IPS DF 19.7 (cell line): ENCODE data around the gene RPL36AL.
"Not testable (repeated sequence)": the region's sequence is repeated elsewhere in the genome, so short reads cannot be mapped to it uniquely, and the experiment has no call there.

Source experiments
- DNase-seq: peaks from one replicate; pipeline ENCODE4 v3.0.0-alpha.2; 2013; ENCODE audit warnings: low read depth, low spot score

The RPL36AL gene

DNA sequence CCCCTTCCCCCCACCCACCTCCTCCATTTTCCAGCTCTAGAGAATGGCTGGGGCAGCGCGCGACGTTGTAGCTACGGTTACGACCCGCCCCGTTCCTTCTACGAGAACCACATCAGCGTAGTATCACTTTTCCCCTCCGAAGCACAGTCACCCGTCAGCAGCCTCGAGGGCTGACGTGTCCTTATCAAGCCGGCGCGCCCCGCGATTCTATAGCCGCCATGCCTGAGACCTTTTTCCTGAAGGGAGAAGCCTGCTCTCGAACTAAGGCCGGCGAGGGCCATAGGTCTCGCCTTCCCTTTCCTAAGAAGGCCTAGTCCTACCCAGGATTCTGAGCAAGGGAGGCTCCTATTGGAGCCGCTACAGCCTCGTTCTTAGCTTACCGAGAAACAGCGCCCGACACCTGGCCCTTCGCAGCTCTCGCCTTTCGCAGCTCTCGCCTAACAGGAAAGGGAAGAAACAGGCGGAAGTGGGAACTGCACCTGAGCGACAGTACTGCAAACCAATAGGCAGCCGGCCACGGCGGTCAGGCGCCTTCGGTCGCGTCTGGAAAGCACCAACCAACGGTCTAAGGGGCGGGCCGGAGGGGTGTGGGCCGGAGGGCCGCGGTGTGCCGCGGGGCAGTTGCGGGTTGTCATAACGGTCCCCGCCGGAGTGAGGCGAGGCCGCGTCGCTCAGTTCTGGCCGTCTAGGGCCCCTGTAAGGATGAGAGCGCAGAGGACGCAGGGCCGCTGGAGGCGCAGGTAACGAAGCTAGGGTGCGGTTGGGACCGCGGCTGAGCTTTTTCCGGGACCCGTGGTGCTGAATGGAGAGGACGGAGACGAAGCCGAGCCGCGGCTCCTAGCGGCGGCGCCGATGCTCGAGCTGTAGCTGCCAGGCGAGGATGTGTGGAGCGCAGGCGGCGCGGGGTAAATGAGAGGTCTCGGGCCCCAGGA, at the start of gene RPL36AL, which contains the start of gene MGAT2:
TSS of gene RPL36AL (minus strand) at position 445 of the 932 bp plus-strand sequence. CDS start 1,522 bp downstream, outside the sequence.
TSS of gene MGAT2 (plus strand) at position 618 of the 932 bp plus-strand sequence. CDS start 470 bp downstream, outside the sequence.
- DNase-seq, result peak; percentile 96

DNA sequence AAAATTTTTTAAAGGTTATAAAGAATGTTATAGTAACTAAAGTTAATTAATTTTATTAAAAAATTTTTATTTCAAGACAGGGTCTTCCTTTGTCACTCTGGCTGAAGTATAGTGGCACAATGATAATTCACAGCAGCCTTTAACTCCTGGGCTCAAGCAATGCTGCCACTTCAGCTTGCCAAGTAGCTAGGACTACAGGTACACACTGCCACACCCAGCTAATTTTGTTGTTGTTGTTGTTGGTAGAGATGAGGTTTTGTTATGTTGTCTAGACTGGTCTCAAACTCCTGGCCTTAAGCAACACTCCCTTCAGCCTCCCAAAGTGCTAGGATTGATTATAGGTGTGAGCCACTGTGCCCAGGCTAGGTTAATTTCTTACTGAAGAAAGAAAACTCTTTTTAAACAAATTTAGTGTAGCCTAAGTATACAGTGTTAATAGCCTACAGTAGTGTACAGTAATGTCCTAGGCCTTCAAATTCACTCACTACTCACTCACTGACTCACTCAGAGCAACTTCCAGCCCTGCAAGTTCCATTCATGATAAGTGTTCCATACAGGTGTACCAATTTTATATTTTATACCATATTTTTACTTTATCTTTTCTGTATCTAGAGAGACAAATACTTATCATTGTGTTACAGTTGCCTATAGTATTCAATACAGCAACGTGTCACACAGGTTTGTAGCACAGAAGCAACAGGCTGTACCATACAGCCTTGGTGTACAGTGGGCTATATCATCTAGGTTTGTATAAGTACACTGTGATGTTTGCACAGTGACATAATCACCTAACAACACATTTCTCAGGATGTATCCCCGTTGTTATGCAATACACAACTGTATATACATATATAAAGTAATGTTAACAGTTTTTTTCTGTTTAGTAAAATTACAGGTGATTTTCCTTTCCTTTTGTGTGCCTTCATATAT, 39.4 kb upstream of the RPL36AL start:
- no peak for DNase-seq

DNA sequence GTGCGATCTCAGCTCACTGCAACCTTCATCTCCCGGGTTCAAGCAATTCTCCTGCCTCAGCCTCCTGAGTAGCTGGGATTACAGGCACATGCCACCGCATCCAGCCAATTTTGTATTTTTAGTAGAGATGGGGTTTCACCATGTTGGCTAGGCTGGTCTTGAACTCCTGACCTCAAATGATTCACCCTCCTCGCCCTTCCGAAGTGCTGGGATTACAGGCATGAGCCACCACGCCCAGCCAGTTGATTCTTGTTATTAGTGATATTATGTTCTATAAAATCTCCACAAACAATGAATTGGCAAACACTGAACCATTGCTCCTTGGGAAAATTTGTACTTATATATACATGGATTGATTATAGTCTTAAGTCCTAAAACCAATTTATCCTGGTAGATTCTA, 37.1 kb upstream of the RPL36AL start:
- not testable (repeated sequence) for DNase-seq

DNA sequence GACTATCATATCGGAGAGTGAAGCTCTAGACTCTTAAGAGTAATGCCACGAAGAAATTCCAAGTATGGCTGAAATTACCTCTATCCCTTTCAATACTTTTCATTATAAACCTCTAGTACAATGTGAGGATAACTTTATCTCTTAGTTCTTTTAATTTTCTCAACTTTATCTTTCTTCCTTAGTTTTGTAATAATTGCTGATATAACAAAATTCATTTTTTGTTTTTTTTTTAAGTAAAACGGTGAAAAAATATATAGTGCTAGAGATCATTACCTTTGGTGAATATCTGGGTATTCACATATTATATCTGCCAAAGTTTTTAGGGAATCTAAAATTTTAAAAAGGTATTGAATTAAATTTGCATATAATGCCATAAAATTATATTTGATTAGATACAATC, 34.1 kb upstream of the RPL36AL start:
- no peak for DNase-seq

DNA sequence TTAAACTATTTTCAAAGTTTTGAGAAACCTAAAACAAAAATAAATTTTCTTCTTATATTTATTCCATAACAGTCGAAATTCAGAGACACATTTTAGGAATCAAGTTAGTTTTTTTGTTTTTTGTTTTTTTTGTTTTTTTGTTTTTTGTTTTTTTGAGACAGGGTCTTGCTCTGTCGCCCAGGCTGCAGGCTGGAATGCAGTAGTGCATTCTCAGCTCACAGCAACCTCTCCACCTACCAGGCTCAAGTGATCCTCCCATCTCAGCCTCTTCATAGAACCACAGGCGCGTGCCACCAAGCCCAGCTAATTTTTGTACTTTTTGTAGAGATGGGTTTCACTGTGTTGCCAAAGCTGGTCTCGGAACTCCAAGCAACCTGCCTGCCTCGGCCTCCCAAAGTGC, 33.1 kb upstream of the RPL36AL start:
- no peak for DNase-seq

DNA sequence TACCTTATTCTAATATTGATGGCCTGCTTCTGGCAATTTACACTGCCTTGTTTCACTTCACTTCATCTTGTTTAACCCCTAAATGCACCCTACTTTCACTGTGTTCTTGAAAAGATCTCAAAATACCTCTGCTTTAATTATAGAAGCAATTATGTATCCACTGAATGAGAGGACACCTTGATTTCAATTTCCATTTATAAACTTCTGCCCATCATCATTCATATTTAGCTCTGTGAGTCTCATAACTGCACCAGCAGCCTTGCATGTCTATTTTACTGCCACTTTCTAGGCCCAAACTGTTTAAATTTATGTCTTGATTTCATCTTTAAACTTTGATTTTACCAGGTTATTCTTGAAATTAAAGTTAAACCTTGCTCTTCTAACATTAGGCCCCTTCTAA, 21.7 kb upstream of the RPL36AL start:
- DNase-seq, result no peak

DNA sequence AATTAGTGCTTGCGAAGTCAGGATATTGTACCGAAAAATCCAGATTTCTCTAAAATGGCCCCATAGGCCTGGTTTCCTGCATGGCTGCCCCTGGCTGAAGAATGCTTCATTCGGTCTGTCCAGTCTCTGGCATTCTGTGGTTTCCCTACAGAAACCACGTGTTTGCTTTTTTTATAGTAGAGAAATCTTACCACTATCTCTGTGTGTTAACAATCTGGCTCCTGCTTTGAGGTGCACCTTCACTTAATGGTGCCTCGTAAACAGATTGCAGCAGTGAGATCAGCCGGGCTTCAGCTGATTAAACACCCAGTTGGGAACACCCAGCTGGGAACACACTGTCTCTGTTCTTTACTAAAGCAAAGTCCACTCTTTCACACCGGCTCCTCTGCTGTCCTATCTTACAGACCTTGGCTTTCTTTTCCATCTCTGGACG, 21.3 kb upstream of the RPL36AL start:
- DNase-seq, result no peak

DNA sequence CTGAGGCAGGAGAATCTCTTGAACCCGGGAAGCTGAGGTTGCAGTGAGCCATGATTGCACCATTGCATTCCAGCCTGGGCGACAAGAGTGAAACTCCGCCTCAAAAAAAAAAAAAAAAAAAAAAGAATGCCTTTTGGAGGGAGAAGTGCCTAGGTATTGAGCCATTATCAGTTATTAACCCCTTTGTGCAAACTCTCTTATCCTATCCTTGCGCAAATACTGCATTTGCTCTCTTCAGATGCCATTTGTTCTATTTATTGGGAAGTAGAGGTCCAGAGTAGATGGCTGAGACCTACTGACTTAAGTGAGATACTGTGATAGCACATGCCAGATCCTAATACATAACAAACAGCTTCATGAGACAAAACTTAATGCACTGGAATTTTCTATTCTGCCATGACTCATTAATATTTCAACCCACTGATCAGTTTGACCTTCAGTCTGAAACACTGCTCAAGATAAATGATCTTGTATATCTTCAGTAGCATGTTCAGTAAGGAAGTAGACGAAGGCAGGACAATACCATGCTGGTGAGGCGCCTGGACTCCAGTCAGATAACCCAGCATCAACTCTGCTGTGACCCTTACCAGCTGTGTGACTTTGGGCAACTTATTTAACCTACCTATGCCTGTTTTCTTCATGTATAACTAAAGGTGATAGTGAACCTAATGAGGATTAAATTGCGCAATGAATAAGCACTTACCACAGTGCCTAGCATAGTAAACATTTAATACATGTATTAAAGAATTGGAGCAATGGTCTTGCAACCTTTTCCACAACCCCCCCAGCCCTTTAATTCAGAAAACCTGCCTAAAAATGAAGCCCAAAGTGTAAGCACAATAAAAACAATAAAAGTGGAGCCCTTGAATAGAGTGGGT, 20.4 kb upstream of the RPL36AL start:
- no peak for DNase-seq

DNA sequence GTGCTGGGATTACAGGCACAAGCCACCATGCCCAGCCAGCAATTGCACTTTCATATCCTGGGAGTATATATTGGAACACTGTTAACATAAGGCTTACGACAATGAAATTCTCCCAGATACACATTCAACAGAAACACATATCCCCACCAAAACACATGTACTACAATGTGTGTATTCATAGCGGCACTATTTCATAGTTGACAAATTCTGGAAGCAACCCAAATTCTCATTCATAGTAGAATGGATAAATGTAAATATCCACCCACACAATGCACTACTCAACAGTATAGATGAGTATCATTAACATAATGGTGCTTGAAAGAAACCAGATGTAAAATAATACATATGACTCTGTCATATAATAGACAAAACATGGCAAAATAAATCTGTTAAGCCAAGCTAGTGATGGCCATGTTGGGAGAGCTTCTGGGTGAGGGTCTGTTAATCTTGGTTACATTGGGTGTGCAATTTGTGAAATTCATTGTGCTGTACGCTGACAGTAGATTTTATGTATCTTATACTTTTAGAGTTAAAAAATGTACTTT, 17.2 kb upstream of the RPL36AL start:
- no peak for DNase-seq

DNA sequence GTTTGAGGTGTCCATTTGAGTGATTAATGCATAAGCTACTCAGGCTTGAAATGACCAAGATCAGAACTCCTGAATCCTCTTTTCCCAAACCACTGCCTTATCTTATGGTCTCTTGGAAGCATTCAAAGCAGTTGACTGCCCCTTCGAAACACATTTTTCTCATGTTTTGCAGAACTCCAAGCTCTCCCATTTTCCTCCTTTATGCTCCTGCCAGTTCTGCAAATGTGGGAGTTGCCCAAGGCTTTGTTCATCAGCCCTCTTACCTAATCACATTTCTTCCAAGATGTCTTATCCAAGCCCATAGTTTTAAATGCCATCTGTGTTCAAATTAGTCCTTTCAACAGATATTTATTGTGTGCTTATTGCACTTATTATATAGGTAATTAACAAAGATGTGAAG, 16.4 kb upstream of the RPL36AL start:
- DNase-seq, result no peak

DNA sequence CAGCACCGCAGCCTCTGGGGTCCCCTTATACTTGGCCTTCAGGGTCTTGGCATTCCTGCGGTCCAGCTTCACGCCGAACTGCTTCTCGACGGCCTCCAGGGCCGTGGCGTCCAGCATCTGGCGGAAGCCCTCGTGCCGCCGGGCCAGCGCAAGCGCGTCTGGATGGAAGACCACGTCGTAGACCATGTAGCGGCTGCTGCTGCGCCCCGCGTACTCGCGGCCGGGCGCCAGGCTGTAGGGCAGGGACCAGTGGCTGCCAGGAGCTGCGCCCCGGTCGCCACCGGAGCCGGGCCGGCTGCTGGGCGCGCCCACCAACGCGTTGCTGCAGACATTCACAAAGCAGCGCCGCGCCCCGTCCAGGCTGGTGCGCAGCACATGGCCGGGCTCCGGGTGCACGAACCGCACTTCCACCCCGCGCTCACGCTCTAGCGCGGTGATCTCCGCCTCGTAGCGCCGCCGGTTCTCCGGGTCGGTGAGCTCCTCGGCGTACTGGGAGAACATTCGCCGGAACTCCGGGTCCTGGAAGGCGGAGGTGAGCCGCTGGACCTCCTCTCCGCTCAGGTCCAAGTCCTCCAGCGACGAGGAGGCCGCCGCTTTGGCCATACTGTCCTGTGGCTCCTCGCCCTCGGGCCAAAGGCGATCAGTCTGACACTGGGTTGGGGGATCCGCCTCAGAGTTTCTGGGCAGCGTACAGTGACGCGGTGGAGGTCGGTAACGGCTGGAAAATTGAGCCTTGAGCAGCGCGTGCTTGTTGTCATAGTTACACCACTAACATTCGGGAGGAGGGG, 14.3 kb upstream of the RPL36AL start, which contains the start of gene DNAAF2:
TSS of gene DNAAF2 (minus strand) at position 698 of the 788 bp plus-strand sequence. CDS start at position 603, 95 bp downstream.
- DNase-seq, result no peak

DNA sequence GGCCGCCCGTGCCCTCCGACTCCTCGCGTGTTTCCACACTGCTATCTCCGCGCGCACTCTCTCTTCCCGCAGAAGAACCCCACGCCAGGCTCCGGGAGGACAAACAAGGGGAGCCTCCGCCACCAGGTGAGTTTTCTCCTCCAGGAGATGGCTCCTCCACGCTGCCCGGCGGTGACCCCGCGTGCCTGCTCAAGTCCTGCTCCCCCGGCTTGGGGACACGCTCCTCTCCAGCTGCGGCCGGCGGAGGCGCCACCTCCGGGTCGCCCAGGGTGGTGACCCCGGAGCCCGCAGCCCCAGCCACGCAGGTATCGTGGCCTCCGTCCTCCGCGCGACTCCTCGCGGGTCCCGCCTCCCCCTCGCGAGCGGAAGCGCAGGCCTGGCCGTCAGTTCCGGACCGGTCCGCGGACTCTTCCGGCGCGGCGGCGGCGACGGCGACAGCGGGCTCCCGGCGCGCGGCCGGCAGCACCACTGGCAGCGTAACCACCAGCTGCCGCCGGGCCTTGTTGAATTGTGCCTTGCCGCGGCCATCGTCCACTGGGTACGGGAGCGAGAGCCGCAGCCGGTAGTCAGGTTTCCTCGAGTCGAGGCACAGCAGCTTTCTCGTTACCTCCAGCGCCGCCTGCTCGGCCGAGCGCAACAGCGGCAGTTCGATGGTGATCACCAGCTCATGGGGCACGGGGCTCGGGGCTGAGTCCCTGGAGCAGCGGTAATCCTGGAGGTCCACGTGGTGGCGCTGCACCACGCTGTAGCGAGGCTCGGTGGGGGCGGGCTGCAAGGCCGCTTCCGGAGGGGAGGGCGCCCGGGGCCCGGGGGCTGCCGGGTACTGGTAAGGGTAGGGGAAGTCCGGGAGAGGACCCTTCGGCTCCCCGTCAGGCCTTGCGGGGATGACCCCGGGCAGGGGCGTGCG, 13.5 kb upstream of the RPL36AL start:
- peak; percentile 67 for DNase-seq

DNA sequence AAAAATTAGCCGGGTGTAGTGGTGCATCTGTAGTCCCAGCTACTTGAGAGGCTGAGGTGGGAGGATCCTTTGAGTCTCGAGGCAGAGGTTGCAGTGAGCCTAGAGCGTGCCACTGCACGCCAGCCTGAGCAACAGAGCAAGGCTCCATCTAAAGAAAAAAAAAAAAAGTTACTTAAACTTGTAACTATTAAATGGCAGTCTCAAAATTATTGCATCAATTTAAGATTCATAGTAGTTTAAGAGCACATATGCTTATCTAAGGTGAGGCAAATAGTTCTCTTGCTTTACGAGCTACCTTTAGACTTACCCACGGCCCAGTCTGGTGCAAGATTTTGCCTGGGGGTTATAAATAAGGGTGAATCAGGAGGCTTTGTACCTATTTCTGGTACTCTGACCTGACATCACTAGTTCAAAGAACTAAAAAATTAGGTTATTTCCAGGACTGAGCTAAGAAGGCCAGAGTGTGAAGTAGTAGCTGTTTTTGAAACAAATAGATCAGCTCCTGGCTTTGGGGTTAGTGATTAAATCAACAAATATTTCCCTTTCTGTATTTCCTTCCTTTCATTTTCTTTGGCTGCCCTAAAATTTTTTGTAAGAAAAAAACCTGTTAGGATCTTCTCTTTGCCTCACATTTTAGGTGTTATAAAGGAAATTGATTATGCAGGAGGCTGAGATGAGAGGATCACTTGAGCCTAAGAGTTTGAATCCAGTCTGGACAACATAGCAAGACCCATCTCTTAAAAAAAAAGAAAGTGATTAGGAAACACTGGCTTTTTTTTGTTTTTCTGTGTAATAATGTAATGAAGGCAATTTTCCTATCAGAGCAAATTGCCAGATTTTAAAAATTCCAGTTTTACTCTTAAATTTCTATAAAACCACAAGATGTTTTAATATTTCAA, 3.8 kb upstream of the RPL36AL start:
- DNase-seq, result no peak

DNA sequence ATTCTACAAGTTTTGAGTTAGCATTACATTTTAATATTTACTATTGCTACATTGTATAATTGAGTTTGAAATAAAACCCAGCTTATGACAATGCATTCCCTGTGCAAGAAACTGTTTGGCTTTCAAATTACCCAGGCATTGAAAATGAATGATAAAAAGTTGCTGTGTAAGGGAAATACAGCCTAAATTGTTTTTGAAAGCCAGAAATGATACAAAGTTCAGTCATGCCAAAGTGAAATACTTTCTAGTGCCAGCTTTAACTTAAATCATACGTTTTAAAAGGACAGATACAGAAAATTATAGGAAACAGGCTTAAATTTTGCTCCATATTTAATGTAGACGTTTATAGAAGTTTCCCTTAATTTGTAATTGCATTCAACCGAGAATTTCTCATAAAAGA, 3.0 kb upstream of the RPL36AL start:
- no peak for DNase-seq

DNA sequence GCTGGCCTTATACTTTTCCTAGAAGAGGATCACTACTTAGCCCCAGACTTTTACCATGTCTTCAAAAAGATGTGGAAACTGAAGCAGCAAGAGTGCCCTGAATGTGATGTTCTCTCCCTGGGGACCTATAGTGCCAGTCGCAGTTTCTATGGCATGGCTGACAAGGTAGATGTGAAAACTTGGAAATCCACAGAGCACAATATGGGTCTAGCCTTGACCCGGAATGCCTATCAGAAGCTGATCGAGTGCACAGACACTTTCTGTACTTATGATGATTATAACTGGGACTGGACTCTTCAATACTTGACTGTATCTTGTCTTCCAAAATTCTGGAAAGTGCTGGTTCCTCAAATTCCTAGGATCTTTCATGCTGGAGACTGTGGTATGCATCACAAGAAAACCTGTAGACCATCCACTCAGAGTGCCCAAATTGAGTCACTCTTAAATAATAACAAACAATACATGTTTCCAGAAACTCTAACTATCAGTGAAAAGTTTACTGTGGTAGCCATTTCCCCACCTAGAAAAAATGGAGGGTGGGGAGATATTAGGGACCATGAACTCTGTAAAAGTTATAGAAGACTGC, 1.7 kb upstream of the RPL36AL start:
- no peak for DNase-seq

DNA sequence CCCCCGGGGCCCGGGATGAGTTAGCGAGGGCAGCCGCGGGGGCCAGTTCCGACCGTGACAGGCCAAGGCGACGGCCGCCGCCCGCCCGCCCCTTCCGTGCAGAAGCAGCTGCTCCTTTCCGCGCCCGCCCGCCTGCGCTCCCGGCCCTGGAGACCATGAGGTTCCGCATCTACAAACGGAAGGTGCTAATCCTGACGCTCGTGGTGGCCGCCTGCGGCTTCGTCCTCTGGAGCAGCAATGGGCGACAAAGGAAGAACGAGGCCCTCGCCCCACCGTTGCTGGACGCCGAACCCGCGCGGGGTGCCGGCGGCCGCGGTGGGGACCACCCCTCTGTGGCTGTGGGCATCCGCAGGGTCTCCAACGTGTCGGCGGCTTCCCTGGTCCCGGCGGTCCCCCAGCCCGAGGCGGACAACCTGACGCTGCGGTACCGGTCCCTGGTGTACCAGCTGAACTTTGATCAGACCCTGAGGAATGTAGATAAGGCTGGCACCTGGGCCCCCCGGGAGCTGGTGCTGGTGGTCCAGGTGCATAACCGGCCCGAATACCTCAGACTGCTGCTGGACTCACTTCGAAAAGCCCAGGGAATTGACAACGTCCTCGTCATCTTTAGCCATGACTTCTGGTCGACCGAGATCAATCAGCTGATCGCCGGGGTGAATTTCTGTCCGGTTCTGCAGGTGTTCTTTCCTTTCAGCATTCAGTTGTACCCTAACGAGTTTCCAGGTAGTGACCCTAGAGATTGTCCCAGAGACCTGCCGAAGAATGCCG, 872 bp upstream of the RPL36AL start:
- no peak for DNase-seq

DNA sequence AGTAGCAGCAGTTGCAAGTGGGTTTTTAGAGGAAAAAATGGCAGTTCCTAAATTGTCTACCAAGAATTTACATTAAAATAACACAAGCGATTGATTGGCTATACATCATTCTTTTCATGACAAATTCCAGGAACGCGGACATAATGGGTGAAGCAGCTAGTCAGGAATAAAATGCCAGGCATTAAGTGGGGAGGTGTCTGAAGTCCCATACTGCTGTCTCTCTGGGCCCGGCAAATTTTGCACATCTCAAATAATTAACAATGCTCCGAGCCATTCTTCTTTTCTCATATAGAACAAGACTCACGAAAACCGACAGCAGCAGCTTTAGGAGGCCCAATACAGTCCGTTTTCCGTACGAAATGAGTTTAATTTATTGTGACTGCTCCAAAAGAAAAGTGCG, 696 bp downstream of the RPL36AL start:
- no peak for DNase-seq
